HL-60 (cell line): ENCODE measurements around the gene MICB.

Source experiments
- CTCF ChIP-seq: IDR thresholded peaks from one replicate; pipeline ENCODE4 v1.5.1; 2011; ENCODE audit warnings: low read length, control low read depth, inconsistent platforms; ENCODE audit not compliant: insufficient read depth
- POLR2AphosphoS5 ChIP-seq: IDR thresholded peaks from 2 replicates; pipeline ENCODE4 v1.6.1; 2012; ENCODE audit warnings: low read depth
- REST ChIP-seq: IDR thresholded peaks from 2 replicates; pipeline ENCODE4 v1.6.1; 2012; ENCODE audit warnings: low read depth; ENCODE audit not compliant: insufficient replicate concordance

GRCh38 chr6:31479933-31480535 lies 17.9 kb upstream of the MICB start:
- TF ChIP-seq CTCF (no peak), REST (no peak), POLR2AphosphoS5 (no peak)
